Left kidney (tissue), 2 donors: ENCODE measurements around the gene RSPO4. TPM values are rescaled to one million over a fixed set of nuclear protein-coding genes. Genes with fewer than 3 reads are reported as not detected.
"Not testable (repeated sequence)": the region's sequence is repeated elsewhere in the genome, so short reads cannot be mapped to it uniquely, and the experiment has no call there.

ENCODE experiments used
- DNase-seq: peaks from one replicate; pipeline ENCODE4 v3.0.0-alpha.2; 2013
- polyA plus RNA-seq: library from polyadenylated mRNA; unstranded; fragments of 120-200 nt; gene quantifications from one replicate; pipeline ENCODE4 v1.2.1, GENCODE V29; 2013; ENCODE audit not compliant: insufficient read length

Gene RSPO4
- polyA plus RNA-seq, 1 donor: 2.3 TPM

DNA sequence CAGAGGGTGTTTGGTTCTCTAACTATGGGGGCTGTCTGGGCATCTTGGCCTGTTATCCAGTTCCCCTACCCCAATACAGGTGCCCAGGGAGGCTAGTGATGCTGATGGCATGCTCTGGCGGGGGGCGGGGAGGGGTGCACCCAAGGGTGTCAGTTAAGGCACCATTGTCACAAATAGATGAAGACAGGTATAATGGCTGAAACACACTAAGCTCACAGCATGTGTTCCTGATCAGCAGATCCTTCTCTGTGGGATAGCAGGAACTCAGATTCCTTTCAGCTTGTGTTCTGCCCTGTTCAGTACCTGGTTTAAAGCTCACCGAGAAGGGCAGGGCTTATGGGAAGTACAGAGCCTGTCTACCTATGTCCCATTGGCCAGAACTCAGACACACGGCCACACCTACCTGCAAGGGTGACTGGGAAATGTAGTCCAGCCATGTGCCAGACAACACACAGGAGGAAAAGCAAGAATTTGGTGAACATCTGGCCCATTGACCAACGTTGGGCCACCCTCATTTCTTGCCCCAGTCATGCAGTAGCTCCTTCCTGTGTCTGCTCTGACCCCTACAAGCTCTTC is 3.4 kb upstream of the RSPO4 start:
- DNase-seq: peak; percentile 19

DNA sequence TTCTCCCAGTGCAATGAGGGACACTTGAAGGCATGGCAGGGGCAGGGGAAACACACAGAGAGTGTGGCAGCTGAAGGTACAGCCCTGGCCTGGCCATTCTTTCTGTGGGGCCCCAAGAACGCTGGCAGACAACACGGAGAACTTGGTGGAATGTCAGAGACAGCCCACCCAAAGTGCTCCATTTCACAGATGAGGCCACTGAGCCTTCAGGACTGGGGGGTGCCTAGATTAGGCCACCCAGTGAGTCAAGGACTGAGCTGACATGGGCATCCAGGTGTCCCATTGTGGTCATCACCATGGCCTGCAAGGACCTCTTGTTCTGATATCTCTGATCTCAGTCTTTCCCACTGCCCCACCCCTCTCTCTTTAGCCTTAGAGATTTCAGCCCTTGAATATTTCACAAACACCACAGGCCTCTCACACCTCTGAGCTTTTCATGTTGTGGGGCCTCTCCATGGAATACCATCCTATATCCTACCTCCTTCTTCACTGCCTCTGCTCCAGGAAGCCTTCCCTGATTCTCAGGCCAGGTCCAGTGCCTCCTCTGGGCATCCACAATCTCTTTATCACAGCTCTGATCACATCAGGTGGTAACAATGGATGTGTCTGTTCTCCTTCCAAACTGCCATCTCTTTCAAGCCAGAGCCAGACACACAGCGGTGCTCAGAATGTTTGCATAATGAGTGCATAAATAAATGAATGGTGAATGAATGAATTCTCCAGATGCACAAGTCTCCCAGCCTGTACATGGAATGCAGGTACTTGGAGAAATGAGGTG is 2.0 kb upstream of the RSPO4 start:
- no peak for DNase-seq

DNA sequence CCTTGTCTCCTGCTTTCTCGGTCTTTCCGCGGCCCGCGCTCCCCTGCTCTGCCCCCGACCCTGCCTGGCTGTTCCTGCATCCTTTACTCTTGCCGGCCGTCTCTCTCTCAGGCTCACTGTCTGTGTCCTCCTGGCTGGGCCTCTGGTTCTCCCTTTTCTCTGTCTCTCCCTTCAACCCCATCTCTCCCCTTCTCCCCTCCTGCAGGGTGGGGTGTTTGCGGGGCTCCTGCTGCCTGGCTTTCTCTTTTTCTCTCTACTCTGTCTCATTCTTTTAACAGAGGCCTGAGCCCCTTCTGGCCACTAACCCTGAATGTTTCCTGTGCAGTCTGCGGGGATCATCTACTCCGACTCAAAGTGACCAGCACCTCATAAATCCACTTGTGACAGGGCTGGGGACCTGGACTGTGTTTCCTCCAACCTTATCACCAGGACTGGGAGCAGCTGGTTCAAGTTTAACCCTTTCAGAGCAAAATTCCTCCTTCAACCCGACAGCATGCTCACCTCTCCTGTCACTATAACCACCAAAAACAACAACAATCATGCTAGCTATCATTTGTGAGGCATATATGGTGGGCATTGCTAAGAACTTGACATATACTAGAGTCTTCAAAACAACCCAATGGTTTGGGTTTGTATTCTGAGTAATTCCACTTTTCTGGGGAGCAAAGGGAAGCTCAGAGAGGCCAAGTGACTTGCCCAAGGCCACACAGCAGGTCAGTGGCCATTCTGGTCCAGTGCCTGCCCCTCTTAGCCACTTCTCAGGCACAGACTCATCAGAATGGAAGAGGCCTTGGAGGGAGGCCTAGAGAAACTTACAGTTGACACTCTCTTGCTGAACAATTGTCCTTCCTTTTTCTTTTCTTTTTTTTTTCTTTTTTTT is 811 bp upstream of the RSPO4 start:
- peak; percentile 3 for DNase-seq

DNA sequence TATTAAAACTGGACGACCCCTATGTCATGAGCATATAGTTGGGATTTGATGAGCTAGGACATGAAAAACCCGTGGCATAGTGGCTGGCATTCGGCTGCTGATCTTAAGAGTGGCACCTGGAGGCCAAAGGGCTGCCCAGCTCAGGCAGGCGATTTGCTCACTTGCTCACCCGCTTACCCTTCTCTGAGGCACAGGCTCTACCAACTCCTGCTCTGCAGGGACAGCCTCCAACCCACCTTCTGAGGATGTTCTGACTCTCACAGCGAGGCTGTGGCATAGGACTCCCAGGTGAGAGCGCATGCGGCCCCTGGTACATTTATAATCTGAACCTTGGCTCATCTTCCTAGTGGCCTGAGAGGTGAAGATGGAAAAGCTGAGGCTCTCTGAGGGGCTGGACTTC is 995 bp downstream of the RSPO4 start:
- DNase-seq: no peak

DNA sequence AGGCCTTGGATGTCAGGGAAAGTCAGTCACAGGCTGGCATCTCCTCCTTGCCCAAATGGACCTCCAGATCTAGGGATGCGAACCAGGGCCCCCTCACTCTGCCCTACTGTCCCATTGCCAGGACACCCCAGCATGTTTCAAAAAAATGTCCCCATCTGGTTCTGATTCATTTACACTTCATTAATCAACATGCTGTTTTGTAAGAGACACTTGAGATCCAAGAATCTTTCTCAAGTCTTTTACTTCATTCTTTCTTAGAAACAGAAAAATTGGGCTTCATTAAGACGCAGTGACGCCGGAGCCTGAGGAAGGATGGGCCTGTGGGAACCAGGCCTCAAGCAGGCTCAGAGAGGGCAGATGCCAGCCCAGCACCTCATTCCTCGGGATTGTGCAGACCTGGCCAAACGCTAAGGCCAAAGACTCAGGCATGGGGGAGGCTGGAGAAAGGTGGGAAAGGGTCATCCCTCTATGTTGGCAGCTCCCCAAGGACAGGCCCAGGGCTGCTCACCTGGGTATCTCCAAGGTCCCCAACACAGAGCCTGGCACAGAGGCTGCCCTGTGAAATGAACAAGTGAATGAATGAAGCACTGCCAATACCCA is 3.8 kb downstream of the RSPO4 start:
- DNase-seq: no peak

DNA sequence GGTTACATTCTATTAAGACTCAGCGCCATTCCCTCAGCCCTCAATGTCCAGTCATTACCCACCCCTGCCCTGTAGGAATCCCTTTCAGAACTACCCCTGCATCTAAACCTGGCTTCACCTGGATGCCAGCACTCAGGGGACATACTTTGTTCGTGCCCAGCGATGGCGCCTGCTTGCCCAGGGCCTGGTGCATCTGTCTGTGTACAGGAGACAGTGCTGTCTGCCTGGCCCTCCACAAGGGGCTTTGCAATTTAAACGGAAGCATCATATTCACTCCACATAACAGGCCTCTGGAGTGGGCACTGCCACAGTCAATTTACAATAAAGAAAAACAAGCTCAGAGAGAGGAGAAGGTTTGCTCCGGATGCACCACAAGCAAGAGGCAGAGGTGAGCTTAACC is 4.6 kb downstream of the RSPO4 start:
- DNase-seq: no peak

DNA sequence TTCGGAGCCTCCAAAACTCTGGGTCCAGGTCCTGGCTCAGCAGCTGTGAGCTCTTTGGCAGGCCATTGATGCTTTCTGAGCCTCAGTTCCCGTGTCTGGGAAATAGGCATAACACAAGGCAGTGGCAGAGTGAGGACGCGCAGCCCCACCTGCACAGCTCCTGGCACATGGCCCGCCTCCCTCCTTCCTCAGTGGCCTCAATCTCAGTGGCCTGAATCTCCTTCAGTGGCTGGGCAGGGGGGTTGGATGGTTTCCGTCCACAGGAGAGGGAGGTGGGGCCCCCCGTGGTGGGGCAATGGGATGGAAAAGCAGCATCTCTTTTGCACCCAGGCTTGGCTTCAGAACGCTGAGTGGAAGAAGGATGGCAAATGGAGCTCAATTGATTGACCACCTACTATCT is 5.1 kb downstream of the RSPO4 start:
- DNase-seq: no peak

DNA sequence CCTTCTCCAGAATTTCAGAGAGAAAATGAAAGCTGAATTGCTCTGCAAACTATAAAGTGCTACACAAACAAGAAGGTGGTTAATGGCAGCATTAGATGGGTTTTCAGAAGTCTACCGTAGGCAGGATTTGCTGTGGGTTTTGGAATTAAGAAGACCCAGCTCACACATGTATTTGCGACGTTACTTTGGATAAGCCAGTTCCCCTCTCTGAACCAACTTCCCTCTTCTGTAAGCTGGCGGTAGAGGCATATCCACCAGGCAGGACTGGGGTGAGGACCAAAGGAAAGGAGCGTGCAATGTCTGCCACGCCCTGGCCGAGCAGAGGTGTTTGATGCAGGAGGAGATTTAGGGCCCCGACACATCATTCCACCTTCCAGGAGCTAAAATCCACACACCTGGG is 6.9 kb downstream of the RSPO4 start:
- no peak for DNase-seq

DNA sequence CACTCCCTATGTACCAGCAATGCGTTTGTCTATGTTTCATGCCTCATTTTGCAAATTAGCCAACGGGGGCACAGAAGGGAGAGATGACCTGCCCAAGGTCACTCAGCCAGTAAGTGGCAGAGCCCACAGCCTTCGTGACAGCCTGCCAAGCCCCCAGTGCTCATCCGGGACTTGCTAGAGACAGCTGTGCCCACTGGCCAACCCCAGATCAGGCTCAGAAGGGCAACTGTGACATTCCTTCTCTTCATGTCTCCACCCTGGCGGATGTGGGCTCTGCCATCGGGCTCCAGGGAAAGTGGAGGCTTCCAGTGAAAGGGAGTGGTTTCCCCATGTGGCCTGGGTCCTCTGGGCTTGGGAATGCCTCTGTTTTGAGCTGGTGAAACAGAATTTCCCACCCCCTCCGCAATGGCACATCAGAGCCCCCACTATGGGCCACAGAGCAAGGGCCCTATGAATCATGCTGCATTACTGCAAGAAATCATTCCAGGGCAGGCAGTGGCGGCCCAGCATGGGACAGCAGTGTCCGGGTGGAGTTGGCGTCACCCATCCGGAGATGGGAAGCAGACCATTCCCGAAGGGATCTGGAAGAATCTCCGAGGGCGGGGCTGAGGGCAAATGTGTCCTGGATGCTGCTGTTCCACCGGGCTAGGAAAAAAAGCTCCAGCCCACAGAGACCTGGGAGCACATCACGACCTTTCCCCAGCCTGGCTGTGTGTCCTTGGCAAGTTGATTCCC is 9.1 kb downstream of the RSPO4 start:
- DNase-seq: no peak

DNA sequence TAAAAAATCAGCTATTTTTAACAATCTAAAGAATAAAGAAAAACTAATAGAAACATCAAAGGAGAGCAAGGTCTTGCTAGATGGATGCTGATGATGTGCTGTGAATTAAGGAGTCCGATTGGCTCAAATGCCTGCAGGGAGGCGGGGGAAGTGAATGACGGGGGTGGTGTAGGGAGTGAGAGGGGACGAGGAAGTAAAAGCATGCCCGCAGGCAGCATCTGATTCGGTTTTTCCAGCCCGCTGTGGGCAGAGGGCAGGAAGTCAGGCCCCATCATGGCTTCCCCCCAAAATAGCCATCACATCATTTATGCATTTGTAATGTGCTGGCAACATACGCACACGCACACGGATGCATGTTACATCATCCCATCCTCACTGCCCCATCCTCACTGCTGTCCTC is 10.3 kb downstream of the RSPO4 start:
- no peak for DNase-seq

DNA sequence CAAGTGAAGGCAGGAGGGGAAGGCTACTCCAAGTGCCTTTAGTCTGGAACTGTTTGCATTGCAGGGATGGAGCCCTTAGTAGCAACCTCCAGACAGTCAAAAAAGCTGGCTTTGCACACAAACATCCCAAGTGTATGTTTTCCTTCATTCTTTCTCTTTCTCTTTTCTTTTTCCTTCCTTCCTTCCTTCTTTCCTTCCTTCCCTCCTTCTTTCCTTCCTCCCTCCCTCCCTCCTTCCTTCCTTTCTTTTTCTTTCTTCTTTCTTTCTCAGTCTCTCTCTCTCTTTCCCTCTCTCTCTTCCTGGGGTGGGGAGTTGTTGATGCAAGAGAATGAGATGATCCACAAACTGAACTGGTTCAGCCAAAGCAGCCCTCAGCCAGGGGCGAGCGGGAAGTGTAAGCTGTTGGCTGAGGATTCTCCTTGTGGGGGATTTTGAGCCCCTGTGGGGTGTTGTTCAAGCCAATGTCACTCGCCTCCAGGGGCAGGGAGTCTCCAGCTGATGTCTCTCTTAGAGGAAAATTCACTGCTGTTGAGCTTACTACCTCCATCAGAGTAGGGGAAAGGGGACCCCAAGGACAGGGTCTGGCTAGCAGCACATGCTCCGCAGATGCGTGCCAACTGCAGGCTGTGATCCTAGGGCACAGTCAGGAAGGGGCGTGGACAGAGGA is 11.7 kb downstream of the RSPO4 start:
- DNase-seq: no peak

DNA sequence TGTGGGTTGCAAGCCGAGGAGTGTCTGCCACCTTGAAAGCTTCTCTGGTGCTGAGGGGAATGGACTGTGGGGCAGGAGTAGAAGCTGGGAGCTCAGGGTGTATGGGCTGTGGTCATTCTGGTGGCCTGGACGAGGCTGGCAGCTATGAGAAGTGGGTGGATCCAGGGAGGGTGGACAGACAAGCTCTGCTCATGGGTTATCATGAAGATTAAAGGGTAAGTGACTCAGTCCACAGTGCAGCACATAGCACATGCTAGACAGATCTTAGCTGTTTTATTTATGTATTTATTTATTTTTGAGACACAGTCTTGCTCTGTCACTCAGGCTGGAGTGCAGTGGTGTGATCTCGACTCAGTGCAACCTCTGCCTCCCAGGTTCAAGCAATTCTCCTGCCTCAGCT is 13.8 kb downstream of the RSPO4 start:
- DNase-seq: no peak

DNA sequence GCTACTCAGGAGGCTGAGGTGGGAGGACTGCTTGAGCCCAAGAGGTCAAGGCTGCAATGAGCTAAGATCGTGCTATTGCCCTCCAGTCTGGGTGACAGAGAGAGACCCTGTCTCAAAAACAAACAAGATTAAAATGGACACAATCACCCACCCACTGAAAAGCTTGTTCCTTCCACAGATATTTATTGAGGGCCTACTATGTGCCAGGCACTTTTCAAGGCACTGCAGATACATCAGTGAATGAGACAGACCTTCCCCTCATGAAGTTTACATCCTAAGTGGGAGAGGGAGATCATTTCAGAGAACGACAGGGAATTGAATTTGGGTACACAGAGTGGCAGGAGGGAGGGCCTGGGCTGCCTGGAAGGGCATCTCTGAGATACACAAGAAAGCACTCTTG is 14.4 kb downstream of the RSPO4 start:
- DNase-seq: no peak

DNA sequence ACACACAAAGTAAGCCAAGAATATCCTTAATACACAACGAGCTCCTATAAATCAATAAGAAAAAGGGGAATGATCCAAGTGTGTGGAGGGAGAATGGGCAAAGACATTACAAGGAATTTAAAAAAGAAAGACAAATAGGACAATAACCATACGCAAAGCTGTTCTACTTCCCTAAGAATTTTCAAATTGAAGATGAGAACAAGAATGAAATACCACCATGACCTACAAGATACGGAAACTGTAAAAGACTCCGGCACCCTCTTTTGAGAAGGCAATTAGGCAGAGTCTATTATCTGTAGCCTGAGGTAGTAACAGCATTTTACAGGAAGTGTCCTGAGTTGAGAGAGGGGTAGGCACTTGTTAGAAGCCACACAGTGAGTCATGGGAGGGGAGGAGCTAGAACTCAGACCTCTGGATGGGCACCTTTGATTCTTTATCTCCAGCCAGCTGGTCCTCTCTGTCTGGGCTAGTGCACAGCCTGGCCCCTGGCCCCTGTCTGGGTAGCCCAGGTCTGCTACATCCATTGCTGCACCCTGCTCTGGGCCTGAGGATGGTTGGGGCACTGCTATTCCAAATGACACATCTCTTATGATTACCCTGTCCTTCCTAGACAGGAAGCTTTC is 15.3 kb downstream of the RSPO4 start:
- no peak for DNase-seq

DNA sequence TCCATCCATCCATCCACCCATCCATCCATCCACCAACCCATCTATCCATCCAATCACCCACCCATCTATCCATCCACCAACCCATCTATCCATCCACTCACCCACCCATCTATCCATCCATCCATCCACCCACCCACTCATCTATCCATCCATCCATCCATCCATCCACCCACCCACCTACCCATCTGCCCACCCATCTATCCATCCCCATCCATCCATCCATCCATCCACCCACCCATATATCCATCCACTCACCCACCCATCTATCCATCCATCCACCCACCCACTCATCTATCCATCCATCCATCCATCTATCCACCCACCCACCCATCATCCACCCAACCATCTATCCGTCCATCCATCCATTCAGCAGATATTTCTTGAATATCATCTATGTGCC is 17.1 kb downstream of the RSPO4 start:
- DNase-seq: not testable (repeated sequence)

DNA sequence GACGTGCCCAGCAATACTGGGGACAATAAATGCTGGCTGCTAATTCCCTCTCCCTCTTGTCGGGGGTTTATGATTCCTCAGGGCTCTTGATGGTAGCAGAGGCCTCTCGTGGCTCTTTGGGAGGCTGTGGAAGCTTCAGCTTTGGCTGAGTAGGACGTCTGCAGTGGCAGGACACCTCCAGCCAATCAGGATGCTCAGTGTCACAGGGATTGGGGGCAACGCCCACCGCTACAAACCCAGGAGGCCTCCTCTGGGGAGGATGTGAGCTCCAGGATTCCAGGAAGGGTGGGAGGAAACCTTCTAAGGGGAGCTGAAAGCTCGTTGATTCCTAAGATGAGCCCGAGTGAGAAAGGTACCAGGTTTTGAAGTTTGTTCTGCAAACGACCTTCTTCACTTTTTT is 19.4 kb downstream of the RSPO4 start:
- DNase-seq: no peak

DNA sequence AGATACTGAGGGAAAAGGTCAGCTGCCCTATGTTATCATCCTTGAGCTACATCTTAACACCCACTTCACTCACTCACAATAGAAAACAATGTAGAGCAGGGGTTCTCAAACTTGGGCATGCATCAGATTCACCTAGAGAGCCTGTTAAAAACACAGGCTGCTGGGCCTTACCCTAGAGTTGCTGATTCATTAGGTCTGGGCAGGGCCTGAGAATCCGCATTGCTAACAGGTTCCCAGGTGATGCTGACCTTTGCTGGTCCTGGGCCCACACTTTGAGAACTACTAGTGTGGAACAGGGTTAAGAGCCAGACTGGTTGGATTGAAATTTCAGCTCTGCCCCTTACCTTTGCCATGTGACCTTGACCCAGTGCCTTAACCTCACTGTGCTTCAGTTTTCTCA is 25.1 kb downstream of the RSPO4 start:
- no peak for DNase-seq

DNA sequence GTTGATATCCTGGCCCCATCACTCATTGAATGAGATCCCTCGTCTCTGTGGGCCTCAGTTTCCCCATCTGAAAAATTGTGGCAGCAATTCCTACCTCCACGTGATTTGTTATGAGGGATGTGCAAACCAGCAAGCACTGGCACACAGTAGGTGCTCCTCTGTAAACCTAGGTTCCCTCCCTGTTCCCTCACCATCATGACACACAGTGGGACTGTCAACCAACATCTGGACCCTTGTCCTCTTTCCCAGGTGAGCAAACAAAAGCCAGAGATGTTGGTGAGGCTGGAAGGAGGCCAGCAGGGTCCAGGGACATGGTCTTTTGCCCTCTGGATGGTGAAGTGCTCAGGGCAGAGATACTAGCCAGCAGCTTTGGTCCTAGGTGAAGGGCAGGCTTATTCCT is 26.1 kb downstream of the RSPO4 start:
- DNase-seq: no peak

DNA sequence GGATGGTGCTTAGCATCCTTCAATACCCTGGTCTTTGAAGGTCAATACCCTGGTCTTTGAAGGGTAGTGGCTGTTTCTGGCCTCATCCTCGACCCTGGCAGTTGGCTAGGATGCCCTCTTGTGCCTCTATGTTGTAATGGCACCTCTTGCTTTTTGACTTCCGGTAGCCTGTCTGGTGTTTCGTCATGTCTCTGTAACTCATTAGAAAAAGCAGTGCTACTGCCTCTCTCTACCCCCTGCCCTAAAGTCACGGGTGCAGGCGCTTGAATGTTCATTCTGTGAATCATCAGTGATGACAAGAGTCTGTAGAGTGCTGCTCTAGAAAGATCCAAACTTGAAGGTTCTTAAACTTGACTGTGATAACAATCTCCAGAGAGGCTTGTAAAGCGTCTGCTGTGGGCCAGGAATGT is 28.3 kb downstream of the RSPO4 start:
- no peak for DNase-seq

DNA sequence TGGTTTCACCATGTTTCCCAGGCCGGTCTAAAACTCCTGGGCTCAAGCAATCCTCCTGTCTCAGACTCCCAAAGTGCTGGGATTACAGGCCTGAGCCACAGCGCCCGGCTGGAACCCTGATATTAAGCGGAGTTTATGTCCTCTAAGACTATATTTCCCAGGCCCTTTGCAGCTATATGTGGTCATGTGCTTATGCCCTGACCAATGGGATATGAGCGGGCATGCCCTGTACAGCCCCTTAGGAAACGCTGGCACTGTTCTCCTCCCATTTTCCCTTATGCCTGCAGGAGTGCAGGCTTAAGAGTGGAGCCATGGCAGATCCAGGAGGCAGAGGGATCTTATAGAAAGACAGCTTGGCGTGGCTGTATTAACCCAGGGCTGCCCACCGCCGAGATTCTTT is 29.9 kb downstream of the RSPO4 start:
- no peak for DNase-seq

DNA sequence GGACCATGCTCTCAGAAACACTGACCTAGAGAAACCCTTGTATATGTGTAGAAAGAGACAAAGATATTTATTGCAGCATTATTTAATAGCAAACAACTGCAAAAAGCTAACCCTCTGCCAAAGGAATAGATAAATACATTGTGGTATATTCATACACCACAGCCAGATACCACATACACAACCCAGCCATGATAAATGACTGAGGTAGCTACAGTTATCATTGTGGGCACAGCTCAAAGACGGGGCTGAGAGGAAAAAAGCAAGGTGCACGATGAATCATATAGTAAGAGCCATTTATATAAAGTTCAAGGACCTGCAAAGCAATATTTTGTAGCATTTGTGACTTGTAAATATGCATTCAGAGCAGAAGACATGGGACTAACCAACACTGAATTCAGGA is 30.8 kb downstream of the RSPO4 start:
- DNase-seq: no peak
